Activated CD8-positive, alpha-beta memory T cell treated with anti-CD3 and anti-CD28 coated beads for 36 hours (primary cell): ENCODE results near the gene RNASEH1. TPM values are rescaled to one million over a fixed set of nuclear protein-coding genes. Genes with fewer than 3 reads are reported as not detected.
"Not testable (repeated sequence)": the region's sequence is repeated elsewhere in the genome, so short reads cannot be mapped to it uniquely, and the experiment has no call there.

ENCODE experiments used
- CTCF ChIA-PET: fragments of 350-600 bp; sonication (Branson Sonifier 250); formaldehyde crosslinking; loops from one replicate; lab custom pipeline; 2021; ENCODE audit warnings: antibody characterized with exemption; lab: Charles Lee
- POLR2A ChIA-PET: fragments of 350-600 bp; sonication (Branson Sonifier 250); formaldehyde crosslinking; loops from one replicate; lab custom pipeline; 2021; ENCODE audit warnings: antibody characterized with exemption; lab: Charles Lee
- total RNA-seq, 2 experiments: library from RNA; stranded (reverse); gene quantifications; one replicate each; pipeline ENCODE4 v1.2.3, GENCODE V29; 2021

The RNASEH1 gene
- total RNA-seq, 2 experiments from 2014 or later, result 38.6 to 41.4 TPM

DNA sequence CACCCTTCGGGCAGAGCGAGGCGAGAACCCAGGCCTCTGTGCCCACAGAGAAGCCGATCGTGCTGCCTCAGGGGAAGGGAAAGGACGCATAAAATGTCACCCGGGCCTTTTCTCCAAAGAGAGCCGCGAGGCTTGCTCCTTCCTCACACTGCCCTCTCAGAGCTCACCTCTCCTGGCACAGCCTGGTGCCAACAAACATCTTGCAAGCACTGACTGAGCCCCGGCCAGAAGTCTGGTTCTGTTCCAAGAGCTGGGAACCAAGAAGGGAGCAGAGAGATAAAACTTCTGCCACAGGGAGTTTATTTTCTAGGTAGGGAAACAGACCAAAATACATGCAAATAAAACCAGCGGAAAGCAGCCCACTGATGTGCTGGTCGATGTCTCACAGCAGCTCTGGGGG, 25.2 kb downstream of the RNASEH1 start:
- POLR2A ChIA-PET, result no interaction called here
- CTCF ChIA-PET, result no interaction called here

DNA sequence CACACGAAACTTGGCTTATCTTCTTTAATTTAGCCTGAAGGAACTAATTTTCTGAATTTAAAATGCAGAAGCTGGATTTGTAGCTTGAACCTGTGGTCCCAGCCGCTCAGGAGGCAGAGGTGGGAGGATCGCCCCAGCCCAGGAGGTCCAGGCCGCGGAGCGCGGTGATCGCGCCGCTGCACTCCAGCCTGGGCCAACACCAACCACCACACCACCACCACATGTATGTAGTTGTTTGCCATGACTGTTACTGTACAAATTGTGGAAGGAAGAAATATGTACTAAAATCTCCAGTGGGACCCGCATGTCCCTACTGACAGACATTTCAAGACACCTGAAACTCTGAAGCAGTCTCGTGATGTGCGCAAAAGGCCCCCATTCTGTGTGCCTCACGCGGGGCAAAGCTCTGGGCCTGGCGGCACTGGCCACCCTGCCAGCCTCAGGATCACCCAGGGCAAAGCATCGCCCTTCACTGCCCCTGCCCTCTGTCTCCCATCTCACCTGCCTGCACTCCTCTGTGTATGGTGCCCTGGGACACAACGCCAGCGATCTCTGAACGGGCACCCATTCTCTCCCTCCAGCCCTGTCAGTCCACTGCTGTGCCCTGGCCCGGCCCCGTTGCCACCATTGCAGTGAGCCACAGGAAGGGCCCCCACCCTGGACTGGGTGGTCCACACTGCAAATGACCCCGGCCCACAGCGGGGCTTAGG, 28.7 kb downstream of the RNASEH1 start:
- POLR2A ChIA-PET, result no interaction called here
- CTCF ChIA-PET, result no interaction called here

- POLR2A ChIA-PET, result no interaction called here
- CTCF ChIA-PET, result no interaction called here
Measured at GRCh38 chr2:3527886-3528785, 30.0 kb downstream of the RNASEH1 start.

GRCh38 chr2:3526871-3527270, 31.3 kb downstream of the RNASEH1 start:
- CTCF ChIA-PET, result no interaction called here
- POLR2A ChIA-PET, result no interaction called here

DNA sequence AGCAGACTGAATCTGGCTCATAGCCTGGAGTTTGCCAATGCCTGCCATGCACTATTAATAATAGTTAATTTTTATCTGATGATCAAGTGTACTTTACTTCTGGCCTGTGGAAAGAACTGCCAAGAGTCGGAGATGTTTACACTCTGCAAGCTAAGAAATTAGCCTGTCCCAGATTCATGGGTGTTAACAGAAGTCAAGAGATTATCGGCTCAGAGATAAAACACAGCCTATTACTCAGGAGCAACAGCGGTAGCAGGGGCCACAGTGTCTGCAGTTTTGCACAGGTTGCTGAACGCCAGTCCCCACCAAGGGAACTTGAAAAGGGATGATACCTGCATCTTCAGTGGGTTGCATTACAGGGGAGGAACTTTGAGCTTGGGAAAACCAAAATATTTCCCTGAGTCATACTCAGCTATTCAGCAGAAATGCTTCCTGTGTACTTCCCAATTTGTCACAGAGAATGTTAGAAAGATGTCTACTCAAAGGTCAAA, 34.5 kb downstream of the RNASEH1 start:
- ChIA-PET POLR2A (no interaction called here), CTCF (interaction anchor here (0.9 kb wide), 1 partner anchor 144 kb away, joined by 4 read pairs; the partner anchor contains the start of gene TRAPPC12)

DNA sequence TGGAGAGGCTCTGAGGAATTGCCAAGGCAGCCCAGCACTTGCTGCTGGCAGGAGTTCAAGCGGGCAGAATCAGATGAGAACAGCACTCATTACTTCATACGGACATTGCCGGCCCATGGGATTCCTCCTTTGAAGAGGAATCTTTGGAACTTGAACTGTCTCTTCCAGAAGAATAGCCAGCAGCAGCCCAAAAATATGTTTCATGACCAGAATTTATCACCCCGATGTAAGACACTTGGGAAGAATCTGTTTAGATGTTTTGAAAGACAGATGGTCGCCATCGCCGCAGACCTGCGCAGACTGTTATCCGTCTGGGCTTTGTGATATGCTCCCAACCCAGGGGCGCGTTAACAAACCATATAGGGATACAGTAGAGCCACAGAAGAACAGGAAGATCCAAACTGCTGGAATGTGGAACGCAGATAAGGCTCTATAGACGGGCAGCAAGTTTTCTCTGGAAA, 35.1 kb downstream of the RNASEH1 start:
- ChIA-PET CTCF (no interaction called here), POLR2A (no interaction called here)

- ChIA-PET POLR2A (interaction anchor here (1.2 to 2.6 kb wide), 2 partner anchors 38 to 131 kb away, joined by 3 to 20 read pairs; partner anchors contain the start of gene RNASEH1), CTCF (no interaction called here)
Measured at GRCh38 chr2:3520591-3520990, 37.5 kb downstream of the RNASEH1 start.

DNA sequence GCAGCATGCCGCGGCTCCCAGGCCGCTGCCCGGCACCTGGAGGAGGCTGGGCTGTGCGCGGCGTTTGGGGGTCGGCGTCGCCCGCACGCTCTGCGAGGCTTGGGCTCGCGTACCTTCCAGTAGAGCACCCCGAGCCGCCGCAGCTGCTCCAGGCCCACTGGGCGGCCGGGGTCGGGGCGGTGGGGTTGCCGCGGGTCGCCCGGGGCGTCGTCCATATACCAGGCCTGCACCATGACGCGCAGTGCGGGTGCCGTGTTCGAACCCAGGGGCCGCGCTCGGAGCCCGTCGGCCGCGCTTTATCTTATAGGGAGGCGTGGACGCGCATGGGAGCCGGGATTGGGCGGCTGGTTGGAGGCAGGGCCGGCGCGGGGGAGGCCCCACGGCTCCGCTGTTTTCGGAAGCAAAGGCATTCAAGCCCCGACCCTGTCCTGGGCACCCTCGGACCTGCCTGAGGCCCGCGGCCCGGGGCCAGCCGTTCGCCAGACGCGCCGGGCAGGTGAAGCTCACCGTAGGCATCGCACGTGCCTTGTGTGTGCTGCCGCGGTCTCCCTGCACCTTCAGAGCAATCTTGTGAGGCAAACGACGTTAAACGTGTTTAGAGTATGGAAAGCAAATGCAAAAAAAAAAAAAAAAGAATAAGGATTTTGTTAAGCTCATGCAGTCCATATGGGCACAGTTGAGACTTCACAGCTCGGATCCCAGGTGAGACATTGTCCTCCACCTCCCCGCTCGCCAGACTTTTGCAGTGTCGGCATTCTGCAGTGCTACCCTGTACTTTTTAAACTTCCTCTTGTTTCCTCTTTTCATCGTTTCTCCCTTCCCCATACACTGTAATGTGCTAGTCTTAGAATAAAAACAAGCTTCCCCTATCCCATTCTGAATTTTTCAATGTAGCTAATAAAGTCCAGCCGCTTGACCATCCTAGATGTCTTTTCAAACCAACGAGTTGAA, 38.6 kb downstream of the RNASEH1 start, which contains the start of gene ADI1:
TSS of gene ADI1 (minus strand) at position 277 of the 951 bp plus-strand sequence. CDS start at position 233, 44 bp downstream.
- ChIA-PET CTCF (interaction anchor here (0.9 kb wide), 1 partner anchor 132 kb away, joined by 3 read pairs; no protein-coding TSS in a partner anchor), POLR2A (interaction anchor here (0.6 to 2.6 kb wide), 7 partner anchors 31 to 146 kb away, joined by 3 to 20 read pairs (median 5); partner anchors contain the start of gene RNASEH1)

GRCh38 chr2:3518496-3519254, 39.5 kb downstream of the RNASEH1 start:
- CTCF ChIA-PET, result interaction anchor here (0.9 kb wide), 1 partner anchor 133 kb away, joined by 3 read pairs; no protein-coding TSS in a partner anchor
- POLR2A ChIA-PET, result interaction anchor here (0.6 to 2.6 kb wide), 3 partner anchors 39 to 133 kb away, joined by 3 to 20 read pairs (median 6); partner anchors contain the start of gene RNASEH1

DNA sequence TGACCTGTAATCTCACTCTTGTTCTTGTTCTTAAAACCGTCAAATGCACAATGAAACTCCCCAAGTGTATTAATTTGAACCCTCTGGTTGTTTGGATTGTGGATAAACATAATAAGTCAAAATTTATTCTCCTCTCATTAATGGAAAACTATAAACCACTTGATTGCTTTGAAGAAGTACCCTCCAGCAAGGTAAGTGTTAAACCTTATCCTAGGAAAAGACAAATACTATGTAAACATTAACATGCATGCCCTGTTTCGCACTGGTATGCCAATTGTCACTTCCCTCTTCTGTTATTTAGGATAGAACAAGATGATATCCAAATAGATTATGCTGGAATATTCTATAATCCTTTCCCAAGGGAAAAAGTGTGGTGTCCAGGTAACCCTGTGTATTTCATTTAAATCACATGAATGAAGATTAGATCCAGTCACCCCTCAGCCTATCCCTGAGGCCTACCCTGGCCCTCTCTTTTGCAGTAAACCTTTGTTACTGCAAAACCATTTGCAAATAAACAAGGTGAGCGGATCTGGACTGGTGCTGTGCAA, 40.1 kb downstream of the RNASEH1 start:
- CTCF ChIA-PET, result interaction anchor here (0.9 kb wide), 1 partner anchor 134 kb away, joined by 3 read pairs; no protein-coding TSS in a partner anchor
- POLR2A ChIA-PET, result interaction anchor here (2.6 kb wide), 1 partner anchor 40 kb away, joined by 20 read pairs; the partner anchor contains the start of gene RNASEH1

- ChIA-PET CTCF (interaction anchor here (1.0 kb wide), 1 partner anchor 134 kb away, joined by 3 read pairs; no protein-coding TSS in a partner anchor), POLR2A (no interaction called here)
Measured at GRCh38 chr2:3516831-3517230, 41.3 kb downstream of the RNASEH1 start.

- POLR2A ChIA-PET, result not testable (repeated sequence)
Measured at GRCh38 chr2:3515438-3515837, 42.7 kb downstream of the RNASEH1 start.

GRCh38 chr2:3513026-3513810, 44.9 kb downstream of the RNASEH1 start:
- POLR2A ChIA-PET, result no interaction called here
- CTCF ChIA-PET, result no interaction called here

More at GRCh38 chr2:3515438-3515837, 42.7 kb downstream of the RNASEH1 start:
- CTCF ChIA-PET, result not testable (repeated sequence)

DNA sequence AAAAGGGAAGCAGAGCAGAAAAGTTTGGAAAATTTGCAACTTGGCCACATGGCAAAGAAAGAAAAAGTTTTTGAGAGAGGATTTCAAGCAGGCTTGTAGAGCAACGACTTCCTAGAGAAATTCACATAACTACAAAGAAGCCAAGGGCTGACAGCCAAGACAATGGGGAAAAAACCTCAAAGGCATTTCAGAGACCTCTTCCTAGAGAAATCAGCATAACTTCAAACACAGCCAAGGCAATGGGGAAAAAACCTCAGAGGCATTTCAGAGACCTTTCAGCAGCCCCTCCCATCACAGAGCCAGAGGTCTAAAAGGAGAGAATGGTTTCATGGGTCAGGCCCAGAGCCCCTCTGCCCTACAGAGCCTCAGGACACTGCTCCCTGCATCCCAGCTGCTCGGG, 46.0 kb downstream of the RNASEH1 start:
- ChIA-PET POLR2A (no interaction called here), CTCF (no interaction called here)

- ChIA-PET CTCF (no interaction called here), POLR2A (no interaction called here)
Measured at GRCh38 chr2:3505771-3506170, 52.4 kb downstream of the RNASEH1 start.

- POLR2A ChIA-PET, result no interaction called here
- CTCF ChIA-PET, result no interaction called here
Measured at GRCh38 chr2:3504741-3505140, 53.4 kb downstream of the RNASEH1 start.

DNA sequence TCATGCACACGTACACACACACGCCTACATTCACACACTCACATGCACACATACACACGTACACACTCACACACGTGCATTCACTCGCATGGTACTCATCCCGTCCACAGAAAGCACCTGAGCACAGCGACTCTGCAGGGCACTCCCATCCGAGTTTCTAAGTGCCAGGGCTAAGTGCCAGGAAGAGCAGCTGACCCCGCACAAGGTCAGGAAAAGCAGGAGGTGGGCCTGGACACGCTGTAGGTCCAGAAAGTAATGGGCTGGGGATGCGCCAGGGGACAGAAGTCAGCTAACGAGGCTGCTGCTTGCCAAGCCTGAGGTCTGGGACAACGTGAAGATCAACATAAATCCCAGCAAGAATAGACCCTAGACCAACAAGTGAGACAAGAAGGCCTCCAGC, 54.6 kb downstream of the RNASEH1 start:
- CTCF ChIA-PET, result no interaction called here
- POLR2A ChIA-PET, result no interaction called here
